Measurements from ENCODE around the gene CTBP2.
"Not testable (repeated sequence)": the region's sequence is repeated elsewhere in the genome, so short reads cannot be mapped to it uniquely, and the experiment has no call there.

CTBP2 gene

GRCh38 chr10:125169279-125169678 lies 8.9 kb upstream of the CTBP2 start:
- TF ChIP-seq CTCF (IDR thresholded peaks at IDR 0.05; ENCODE audit: extremely low read depth, missing control alignments): no peak
- DNase-seq (ENCODE audit: low spot score): no peak

GRCh38 chr10:125166658-125167057 lies 6.3 kb upstream of the CTBP2 start:
- TF ChIP-seq CTCF (IDR thresholded peaks at IDR 0.05; ENCODE audit: extremely low read depth, missing control alignments): no peak
- no peak for DNase-seq (ENCODE audit: low spot score)

GRCh38 chr10:125165584-125166573 lies 5.5 kb upstream of the CTBP2 start:
- no peak for TF ChIP-seq CTCF (IDR thresholded peaks at IDR 0.05; ENCODE audit: extremely low read depth, missing control alignments)
- no peak for DNase-seq (ENCODE audit: low spot score)

GRCh38 chr10:125164421-125164820 lies 4.1 kb upstream of the CTBP2 start:
- no peak for DNase-seq (ENCODE audit: low spot score)
- no peak for TF ChIP-seq CTCF (IDR thresholded peaks at IDR 0.05; ENCODE audit: extremely low read depth, missing control alignments)

- no peak for TF ChIP-seq CTCF (IDR thresholded peaks at IDR 0.05; ENCODE audit: extremely low read depth, missing control alignments)
- DNase-seq (ENCODE audit: low spot score): no peak
These were observed 3.4 kb upstream of the CTBP2 start for GRCh38 chr10:125163803-125164202.

- DNase-seq (ENCODE audit: low spot score): not testable (repeated sequence)
These were observed 2.9 kb upstream of the CTBP2 start for GRCh38 chr10:125163312-125163711.

- no peak for DNase-seq (ENCODE audit: low spot score)
- TF ChIP-seq CTCF (IDR thresholded peaks at IDR 0.05; ENCODE audit: extremely low read depth, missing control alignments): no peak
These were observed 2.0 kb upstream of the CTBP2 start for GRCh38 chr10:125162120-125162931.

Data from GM20000 (cell line).